ENCODE measurements around the gene GPSM1. TPM values are rescaled to one million over a fixed set of nuclear protein-coding genes. Genes with fewer than 3 reads are reported as not detected.

GPSM1 gene
- polyA plus RNA-seq, 4 donors: 1.1 to 40.9 (median 2.9) TPM

- Histone ChIP-seq H3K4me1 (ENCODE audit: control insufficient read depth in 3 of 3, insufficient read depth in 2 of 3, low read depth in 1 of 3, low read length in 2 of 3) (peaks cover 0 to 32% (median 0%) of the 10 kb centered on the region in 3 donors), H3K9me3 (ENCODE audit: control insufficient read depth in 2 of 2, insufficient read depth in 1 of 2, low read depth in 1 of 2, low read length in 1 of 2) (no peaks in the 10 kb centered on the region), H3K27ac (ENCODE audit: low read depth in 1 of 3, low read length in 2 of 3) (peak overlapping the region in 1 of 3 donors; percentile 65), H3K4me3 (ENCODE audit: low read depth in 1 of 3, low read length in 3 of 3) (peak overlapping the region; percentile 17 to 55 (median 45)), H3K36me3 (ENCODE audit: control insufficient read depth in 3 of 3, insufficient read depth in 2 of 3, low read depth in 1 of 3, low read length in 3 of 3) (peaks cover 0 to 11% (median 0%) of the 10 kb centered on the region in 3 donors), H3K27me3 (ENCODE audit: control insufficient read depth in 3 of 3, insufficient read depth in 3 of 3, low read length in 3 of 3) (peaks cover 0 to 4% (median 0%) of the 10 kb centered on the region in 3 donors)
- WGBS, 3 donors: 24 to 33% (median 25%) methylated on average over 12 to 13 of the region's 13 CpGs
- FAIRE-seq: no peak
- peak in 1 of 2 donors; percentile 66 for DNase-seq
Measured at GRCh38 chr9:136328011-136328621, 777 bp downstream of the GPSM1 start.

GRCh38 chr9:136328622-136329041, 1.3 kb downstream of the GPSM1 start:
- H3K4me3 ChIP-seq (ENCODE audit: low read depth in 1 of 3, low read length in 3 of 3): peak overlapping the region in 1 of 3 donors; percentile 55
- peaks cover 0 to 11% (median 0%) of the 10 kb centered on the region in 3 donors for H3K36me3 ChIP-seq (ENCODE audit: control insufficient read depth in 3 of 3, insufficient read depth in 2 of 3, low read depth in 1 of 3, low read length in 3 of 3)
- DNase-seq (peak in 1 of 2 donors; percentile 49), FAIRE-seq (no peak)
- peak overlapping the region in 1 of 3 donors; percentile 65 for H3K27ac ChIP-seq (ENCODE audit: low read depth in 1 of 3, low read length in 2 of 3)
- no peaks in the 10 kb centered on the region for H3K9me3 ChIP-seq (ENCODE audit: control insufficient read depth in 2 of 2, insufficient read depth in 1 of 2, low read depth in 1 of 2, low read length in 1 of 2)
- peaks cover 0 to 4% (median 0%) of the 10 kb centered on the region in 3 donors for H3K27me3 ChIP-seq (ENCODE audit: control insufficient read depth in 3 of 3, insufficient read depth in 3 of 3, low read length in 3 of 3)
- 30 to 44% (median 33%) methylated on average over 15 of the region's 15 CpGs for WGBS, 3 donors
- H3K4me1 ChIP-seq (ENCODE audit: control insufficient read depth in 3 of 3, insufficient read depth in 2 of 3, low read depth in 1 of 3, low read length in 2 of 3): peaks cover 0 to 32% (median 0%) of the 10 kb centered on the region in 3 donors

- DNase-seq: no peak
- WGBS, 3 donors: 77 to 82% (median 82%) methylated on average over 18 to 19 of the region's 19 CpGs
- H3K4me1 ChIP-seq (ENCODE audit: control insufficient read depth in 3 of 3, insufficient read depth in 2 of 3, low read depth in 1 of 3, low read length in 2 of 3): peaks cover 0 to 32% (median 0%) of the 10 kb centered on the region in 3 donors
- no peak overlapping the region for H3K27ac ChIP-seq (ENCODE audit: low read depth in 1 of 3, low read length in 2 of 3)
- no peak for FAIRE-seq
- H3K27me3 ChIP-seq (ENCODE audit: control insufficient read depth in 3 of 3, insufficient read depth in 3 of 3, low read length in 3 of 3): peaks cover 0 to 4% (median 0%) of the 10 kb centered on the region in 3 donors
- H3K4me3 ChIP-seq (ENCODE audit: low read depth in 1 of 3, low read length in 3 of 3): peak overlapping the region in 1 of 3 donors; percentile 55
- H3K9me3 ChIP-seq (ENCODE audit: control insufficient read depth in 2 of 2, insufficient read depth in 1 of 2, low read depth in 1 of 2, low read length in 1 of 2): no peaks in the 10 kb centered on the region
- H3K36me3 ChIP-seq (ENCODE audit: control insufficient read depth in 3 of 3, insufficient read depth in 2 of 3, low read depth in 1 of 3, low read length in 3 of 3): peaks cover 0 to 16% (median 0%) of the 10 kb centered on the region in 3 donors
Measured at GRCh38 chr9:136329211-136329627, 1.9 kb downstream of the GPSM1 start.

GRCh38 chr9:136329636-136330405, 2.5 kb downstream of the GPSM1 start:
- no peak for FAIRE-seq
- peaks cover 0 to 4% (median 0%) of the 10 kb centered on the region in 3 donors for H3K27me3 ChIP-seq (ENCODE audit: control insufficient read depth in 3 of 3, insufficient read depth in 3 of 3, low read length in 3 of 3)
- DNase-seq: no peak
- H3K4me1 ChIP-seq (ENCODE audit: control insufficient read depth in 3 of 3, insufficient read depth in 2 of 3, low read depth in 1 of 3, low read length in 2 of 3): peaks cover 0 to 32% (median 0%) of the 10 kb centered on the region in 3 donors
- no peaks in the 10 kb centered on the region for H3K9me3 ChIP-seq (ENCODE audit: control insufficient read depth in 2 of 2, insufficient read depth in 1 of 2, low read depth in 1 of 2, low read length in 1 of 2)
- H3K27ac ChIP-seq (ENCODE audit: low read depth in 1 of 3, low read length in 2 of 3): no peak overlapping the region
- H3K36me3 ChIP-seq (ENCODE audit: control insufficient read depth in 3 of 3, insufficient read depth in 2 of 3, low read depth in 1 of 3, low read length in 3 of 3): peaks cover 0 to 21% (median 0%) of the 10 kb centered on the region in 3 donors
- no peak overlapping the region for H3K4me3 ChIP-seq (ENCODE audit: low read depth in 1 of 3, low read length in 3 of 3)
- 86 to 89% (median 86%) methylated on average over 23 of the region's 23 CpGs for WGBS, 3 donors

- peaks cover 0 to 4% (median 0%) of the 10 kb centered on the region in 3 donors for H3K27me3 ChIP-seq (ENCODE audit: control insufficient read depth in 3 of 3, insufficient read depth in 3 of 3, low read length in 3 of 3)
- 61 to 80% (median 71%) methylated on average over 14 of the region's 14 CpGs for WGBS, 3 donors
- H3K4me3 ChIP-seq (ENCODE audit: low read depth in 1 of 3, low read length in 3 of 3): no peak overlapping the region
- H3K4me1 ChIP-seq (ENCODE audit: control insufficient read depth in 3 of 3, insufficient read depth in 2 of 3, low read depth in 1 of 3, low read length in 2 of 3): peaks cover 0 to 32% (median 0%) of the 10 kb centered on the region in 3 donors
- H3K36me3 ChIP-seq (ENCODE audit: control insufficient read depth in 3 of 3, insufficient read depth in 2 of 3, low read depth in 1 of 3, low read length in 3 of 3): peaks cover 0 to 21% (median 0%) of the 10 kb centered on the region in 3 donors
- H3K9me3 ChIP-seq (ENCODE audit: control insufficient read depth in 2 of 2, insufficient read depth in 1 of 2, low read depth in 1 of 2, low read length in 1 of 2): no peaks in the 10 kb centered on the region
- DNase-seq (no peak), FAIRE-seq (no peak)
- no peak overlapping the region for H3K27ac ChIP-seq (ENCODE audit: low read depth in 1 of 3, low read length in 2 of 3)
Measured at GRCh38 chr9:136330406-136330990, 3.2 kb downstream of the GPSM1 start.

GRCh38 chr9:136331030-136331429, 3.7 kb downstream of the GPSM1 start:
- Histone ChIP-seq H3K4me1 (ENCODE audit: control insufficient read depth in 3 of 3, insufficient read depth in 2 of 3, low read depth in 1 of 3, low read length in 2 of 3) (peaks cover 0 to 30% (median 0%) of the 10 kb centered on the region in 3 donors), H3K36me3 (ENCODE audit: control insufficient read depth in 3 of 3, insufficient read depth in 2 of 3, low read depth in 1 of 3, low read length in 3 of 3) (peaks cover 0 to 21% (median 0%) of the 10 kb centered on the region in 3 donors), H3K4me3 (ENCODE audit: low read depth in 1 of 3, low read length in 3 of 3) (no peak overlapping the region), H3K27me3 (ENCODE audit: control insufficient read depth in 3 of 3, insufficient read depth in 3 of 3, low read length in 3 of 3) (peaks cover 0 to 4% (median 0%) of the 10 kb centered on the region in 3 donors), H3K9me3 (ENCODE audit: control insufficient read depth in 2 of 2, insufficient read depth in 1 of 2, low read depth in 1 of 2, low read length in 1 of 2) (no peaks in the 10 kb centered on the region), H3K27ac (ENCODE audit: low read depth in 1 of 3, low read length in 2 of 3) (no peak overlapping the region)
- 66 to 83% (median 82%) methylated on average over 12 to 15 of the region's 15 CpGs for WGBS, 3 donors
- DNase-seq (no peak), FAIRE-seq (no peak)

GRCh38 chr9:136331556-136332481, 4.5 kb downstream of the GPSM1 start:
- Histone ChIP-seq H3K36me3 (ENCODE audit: control insufficient read depth in 3 of 3, insufficient read depth in 2 of 3, low read depth in 1 of 3, low read length in 3 of 3) (peaks cover 0 to 25% (median 0%) of the 10 kb centered on the region in 3 donors), H3K27me3 (ENCODE audit: control insufficient read depth in 3 of 3, insufficient read depth in 3 of 3, low read length in 3 of 3) (peaks cover 0 to 4% (median 0%) of the 10 kb centered on the region in 3 donors), H3K4me1 (ENCODE audit: control insufficient read depth in 3 of 3, insufficient read depth in 2 of 3, low read depth in 1 of 3, low read length in 2 of 3) (peaks cover 0 to 24% (median 0%) of the 10 kb centered on the region in 3 donors), H3K27ac (ENCODE audit: low read depth in 1 of 3, low read length in 2 of 3) (no peak overlapping the region), H3K4me3 (ENCODE audit: low read depth in 1 of 3, low read length in 3 of 3) (no peak overlapping the region), H3K9me3 (ENCODE audit: control insufficient read depth in 2 of 2, insufficient read depth in 1 of 2, low read depth in 1 of 2, low read length in 1 of 2) (no peaks in the 10 kb centered on the region)
- no peak for DNase-seq
- 56 to 79% (median 64%) methylated on average over 40 to 46 of the region's 46 CpGs for WGBS, 3 donors
- FAIRE-seq: no peak
